H1 (cell line): ENCODE data around the gene EXOC6.

Source experiments
- CTCF ChIP-seq, 3 experiments: IDR thresholded peaks; 1 replicate in 2 of 3; 2 replicates in 1 of 3; pipeline versions ENCODE4 v1.5.1 to v1.6.1; 2011; ENCODE audit warnings: low read length in 3 of 3, mild to moderate bottlenecking in 3 of 3, inconsistent platforms in 2 of 3, low read depth in 1 of 3, moderate library complexity in 1 of 3; ENCODE audit not compliant: insufficient read depth in 1 of 3; ENCODE audit errors: control extremely low read depth in 1 of 3
- JUN ChIP-seq: IDR thresholded peaks from 2 replicates; pipeline ENCODE4 v1.6.1; 2011; ENCODE audit warnings: low read depth, mild to moderate bottlenecking, improper control_type of control experiment, low read length
- MAX ChIP-seq: IDR thresholded peaks from 2 replicates; pipeline ENCODE4 v1.6.1; 2012; ENCODE audit warnings: inconsistent platforms
- RAD21 ChIP-seq, 2 experiments: IDR thresholded peaks in 1 of 2; conservative IDR thresholded peaks in 1 of 2; 2 replicates each; pipeline ENCODE4 v1.6.1; 2011; ENCODE audit warnings: low read depth in 2 of 2, low read length in 2 of 2, improper control_type of control experiment in 1 of 2, inconsistent platforms in 1 of 2, mild to moderate bottlenecking in 1 of 2, moderate library complexity in 1 of 2

- TF ChIP-seq JUN (no peak), CTCF (IDR thresholded peaks at IDR 0.05; ENCODE audit: control extremely low read depth in 1 of 3, insufficient read depth in 1 of 3, low read depth in 1 of 3, low read length in 3 of 3) (peak; percentile 67 to 88 (median 80)), RAD21 (IDR thresholded peaks at IDR 0.05 in 1 of 2, conservative IDR thresholded peaks at IDR 0.05 in 1 of 2; ENCODE audit: low read depth in 2 of 2, low read length in 2 of 2) (peak; percentile 91), MAX (no peak)
Measured at GRCh38 chr10:93080350-93081046, 232.2 kb downstream of the EXOC6 start.
